ENCODE results near the gene EML6.

DNA sequence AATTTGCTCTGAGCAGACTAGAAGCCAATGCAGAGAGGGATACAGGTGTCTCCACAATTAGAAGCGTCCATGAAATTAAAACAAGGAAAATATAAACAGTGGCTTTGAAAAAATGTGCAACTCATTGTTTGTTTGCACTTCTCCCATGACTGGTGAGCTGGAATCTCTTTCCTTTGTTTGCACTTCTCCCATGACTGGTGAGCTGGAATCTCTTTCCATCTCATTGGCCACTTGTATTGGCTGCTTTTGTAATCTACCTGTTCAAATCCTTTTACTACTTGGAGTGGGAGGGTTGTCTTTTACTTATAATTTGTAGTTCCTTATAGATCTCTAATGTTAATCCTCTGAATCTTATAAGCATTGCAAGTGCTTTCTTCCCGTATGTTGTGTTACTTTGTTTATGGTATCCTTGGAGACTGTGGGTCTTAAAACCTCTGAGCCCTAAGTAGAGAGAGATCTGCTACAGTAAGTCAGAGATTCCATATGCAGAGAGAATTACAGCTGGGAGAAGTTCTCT is 232.7 kb downstream of the EML6 start:
- no peak for TF ChIP-seq EZH2 (IDR thresholded peaks at IDR 0.05; ENCODE audit: low read length, unreplicated experiment)
- no peak for TF ChIP-seq CTCF (conservative IDR thresholded peaks at IDR 0.05; ENCODE audit: low read depth, low read length)
- TF ChIP-seq EZH2phosphoT487 (IDR thresholded peaks at IDR 0.05; ENCODE audit: borderline replicate concordance, low read length), result no peak
